ENCODE measurements around the gene STX3. TPM values are rescaled to one million over a fixed set of nuclear protein-coding genes. Genes with fewer than 3 reads are reported as not detected.
A peak's percentile ranks its signal among the peaks of the same experiment; 100 is the strongest.

STX3 gene
- total and polyA plus RNA-seq, 2 of the 13 experiments (the other 11 are each of a cell fraction or from before 2014, with no cell fraction given) = 16.5 to 24.0 TPM

DNA sequence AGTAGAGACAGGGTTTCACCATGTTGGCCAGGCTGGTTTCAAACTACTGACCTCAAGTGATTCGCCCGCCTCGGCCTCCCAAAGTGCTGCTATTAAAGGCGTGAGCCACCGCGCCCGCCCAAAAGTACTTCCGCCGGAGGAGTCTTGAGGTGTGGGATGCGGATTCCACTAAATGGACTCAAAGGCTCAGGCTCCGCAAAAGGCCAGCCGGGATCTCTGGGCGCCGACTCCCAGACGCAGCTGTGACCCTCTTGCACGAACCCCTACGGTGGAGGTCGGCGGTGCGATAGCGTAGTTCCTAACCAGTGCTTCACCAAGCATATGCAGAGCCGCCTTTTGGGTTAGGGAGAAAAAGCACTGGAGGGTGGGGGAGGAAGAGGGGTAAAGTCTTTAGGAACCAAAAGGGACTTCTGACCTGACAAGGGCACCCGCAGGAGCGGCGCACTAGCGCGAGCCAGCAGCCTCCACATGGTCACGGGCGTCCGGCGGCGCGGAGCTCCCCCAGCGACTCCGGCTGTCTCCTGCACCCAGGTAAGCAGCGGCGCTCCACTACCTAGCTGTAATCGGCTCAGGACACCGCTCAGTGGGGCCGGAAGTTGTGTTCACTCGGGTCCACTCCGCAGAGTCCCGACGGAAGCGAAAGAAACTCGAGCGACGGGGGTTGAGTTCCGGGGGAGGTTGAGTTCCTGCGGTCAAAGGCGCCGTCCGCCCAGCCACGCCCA is 55.2 kb downstream of the STX3 start, which contains the start of gene MRPL16 (continued):
- TF ChIP-seq FOXM1 (CRISPR knock-in tag; IDR thresholded peaks at IDR 0.05) (no peak), CERS6 (CRISPR knock-in tag; IDR thresholded peaks at IDR 0.05) (no peak), KLF12 (CRISPR knock-in tag; IDR thresholded peaks at IDR 0.05; ENCODE audit: borderline replicate concordance) (peak; percentile 78; the same call in 1 of the 2 replicates), ZNF574 (CRISPR knock-in tag; IDR thresholded peaks at IDR 0.05) (peak; percentile 94), FIP1L1 (IDR thresholded peaks at IDR 0.05; ENCODE audit: borderline replicate concordance, insufficient read depth, low read depth, low read length) (0 out of 2 replicates have a peak, but pooled peaks have one; percentile 34), EEA1 (CRISPR knock-in tag; IDR thresholded peaks at IDR 0.05; ENCODE audit: borderline replicate concordance) (0 out of 2 replicates have a peak, but pooled peaks have one; percentile 50), HMG20A (CRISPR knock-in tag; IDR thresholded peaks at IDR 0.05; ENCODE audit: borderline replicate concordance) (no peak), NFKB2 (CRISPR knock-in tag; IDR thresholded peaks at IDR 0.05; ENCODE audit: borderline replicate concordance) (peak; percentile 78; the same call in 1 of the 2 replicates), HOMEZ (CRISPR knock-in tag; IDR thresholded peaks at IDR 0.05; ENCODE audit: low read depth) (peak; percentile 47; the same call in 1 of the 2 replicates), NPAS2 (CRISPR knock-in tag; IDR thresholded peaks at IDR 0.05; ENCODE audit: borderline replicate concordance) (no peak), AGO2 (optimal IDR thresholded peaks at IDR 0.05; ENCODE audit: low read depth, low read length) (peak; percentile 83), ZNF615 (CRISPR knock-in tag; IDR thresholded peaks at IDR 0.05; ENCODE audit: borderline replicate concordance) (peak; percentile 80; the same call in 1 of the 2 replicates), NFYB (CRISPR knock-in tag; IDR thresholded peaks at IDR 0.05) (no peak; the same call in 1 of the 2 replicates), ZBTB8A (CRISPR knock-in tag; IDR thresholded peaks at IDR 0.05; ENCODE audit: borderline replicate concordance, low read depth) (no peak), ZNF263 (CRISPR knock-in tag; IDR thresholded peaks at IDR 0.05) (no peak; the same call in 1 of the 2 replicates), ZNF441 (CRISPR knock-in tag; IDR thresholded peaks at IDR 0.05; ENCODE audit: borderline replicate concordance) (peak; percentile 31; the same call in 1 of the 2 replicates)
- TF ChIP-seq, protein P1, sequence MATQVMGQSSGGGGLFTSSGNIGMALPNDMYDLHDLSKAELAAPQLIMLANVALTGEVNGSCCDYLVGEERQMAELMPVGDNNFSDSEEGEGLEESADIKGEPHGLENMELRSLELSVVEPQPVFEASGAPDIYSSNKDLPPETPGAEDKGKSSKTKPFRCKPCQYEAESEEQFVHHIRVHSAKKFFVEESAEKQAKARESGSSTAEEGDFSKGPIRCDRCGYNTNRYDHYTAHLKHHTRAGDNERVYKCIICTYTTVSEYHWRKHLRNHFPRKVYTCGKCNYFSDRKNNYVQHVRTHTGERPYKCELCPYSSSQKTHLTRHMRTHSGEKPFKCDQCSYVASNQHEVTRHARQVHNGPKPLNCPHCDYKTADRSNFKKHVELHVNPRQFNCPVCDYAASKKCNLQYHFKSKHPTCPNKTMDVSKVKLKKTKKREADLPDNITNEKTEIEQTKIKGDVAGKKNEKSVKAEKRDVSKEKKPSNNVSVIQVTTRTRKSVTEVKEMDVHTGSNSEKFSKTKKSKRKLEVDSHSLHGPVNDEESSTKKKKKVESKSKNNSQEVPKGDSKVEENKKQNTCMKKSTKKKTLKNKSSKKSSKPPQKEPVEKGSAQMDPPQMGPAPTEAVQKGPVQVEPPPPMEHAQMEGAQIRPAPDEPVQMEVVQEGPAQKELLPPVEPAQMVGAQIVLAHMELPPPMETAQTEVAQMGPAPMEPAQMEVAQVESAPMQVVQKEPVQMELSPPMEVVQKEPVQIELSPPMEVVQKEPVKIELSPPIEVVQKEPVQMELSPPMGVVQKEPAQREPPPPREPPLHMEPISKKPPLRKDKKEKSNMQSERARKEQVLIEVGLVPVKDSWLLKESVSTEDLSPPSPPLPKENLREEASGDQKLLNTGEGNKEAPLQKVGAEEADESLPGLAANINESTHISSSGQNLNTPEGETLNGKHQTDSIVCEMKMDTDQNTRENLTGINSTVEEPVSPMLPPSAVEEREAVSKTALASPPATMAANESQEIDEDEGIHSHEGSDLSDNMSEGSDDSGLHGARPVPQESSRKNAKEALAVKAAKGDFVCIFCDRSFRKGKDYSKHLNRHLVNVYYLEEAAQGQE (IDR thresholded peaks at IDR 0.05; ENCODE audit: borderline replicate concordance in 1 of 2, low read depth in 1 of 2, low read length in 2 of 2) = peak in 1 of 2 experiments; percentile 53; a peak in 1 of 4 replicates
- TF ChIP-seq, protein P2, sequence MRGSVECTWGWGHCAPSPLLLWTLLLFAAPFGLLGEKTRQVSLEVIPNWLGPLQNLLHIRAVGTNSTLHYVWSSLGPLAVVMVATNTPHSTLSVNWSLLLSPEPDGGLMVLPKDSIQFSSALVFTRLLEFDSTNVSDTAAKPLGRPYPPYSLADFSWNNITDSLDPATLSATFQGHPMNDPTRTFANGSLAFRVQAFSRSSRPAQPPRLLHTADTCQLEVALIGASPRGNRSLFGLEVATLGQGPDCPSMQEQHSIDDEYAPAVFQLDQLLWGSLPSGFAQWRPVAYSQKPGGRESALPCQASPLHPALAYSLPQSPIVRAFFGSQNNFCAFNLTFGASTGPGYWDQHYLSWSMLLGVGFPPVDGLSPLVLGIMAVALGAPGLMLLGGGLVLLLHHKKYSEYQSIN (CRISPR knock-in tag; IDR thresholded peaks at IDR 0.05; ENCODE audit: borderline replicate concordance) = no peak
